HUDEP-2 (cell line): ENCODE data around the gene MEGF6.

Source experiments
- DNase-seq, 76 experiments: peaks; one replicate each; lab custom pipeline; 2025; ENCODE audit not compliant: unreplicated experiment in 76 of 76; lab: John Stamatoyannopoulos, UW

Gene MEGF6

GRCh38 chr1:3609769-3610526 is 1.4 kb downstream of the MEGF6 start:
- DNase-seq: no peak

DNA sequence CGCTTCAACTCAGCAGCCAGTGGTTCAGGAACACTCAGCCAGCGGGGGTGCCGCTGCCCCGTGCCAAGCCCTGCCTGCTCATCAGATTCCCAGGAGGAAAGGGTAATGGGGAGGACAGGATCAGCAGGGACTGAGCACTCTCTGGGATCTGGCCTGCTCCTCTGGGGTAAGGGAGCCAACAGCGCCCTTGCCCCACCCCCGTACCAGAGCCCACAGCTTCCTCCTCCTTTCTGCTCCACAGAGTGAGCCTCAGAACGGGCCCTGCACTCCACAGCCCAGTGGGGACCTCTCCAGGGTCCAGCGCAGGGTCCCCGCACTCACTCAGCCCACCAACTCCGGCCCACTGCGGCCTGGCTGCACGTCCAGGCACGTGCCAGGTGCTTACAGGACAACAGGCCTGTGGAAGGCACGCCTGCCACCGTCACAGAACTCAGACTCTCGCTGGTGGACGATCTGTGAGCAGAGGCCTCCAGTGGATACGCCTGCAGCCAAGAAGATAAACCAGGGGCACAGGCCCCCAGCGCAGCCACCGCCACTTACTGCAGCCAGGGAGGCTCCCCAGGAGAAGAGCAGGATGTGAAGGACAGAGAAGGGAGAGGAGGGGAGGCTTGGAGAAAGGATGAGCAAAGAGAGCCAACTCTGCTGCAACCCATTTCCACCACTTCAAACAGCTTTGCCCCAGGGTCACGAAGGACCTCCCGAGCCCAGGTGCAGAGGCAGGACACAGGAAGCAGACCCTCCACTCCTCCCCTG is 2.1 kb downstream of the MEGF6 start:
- DNase-seq: no peak

DNA sequence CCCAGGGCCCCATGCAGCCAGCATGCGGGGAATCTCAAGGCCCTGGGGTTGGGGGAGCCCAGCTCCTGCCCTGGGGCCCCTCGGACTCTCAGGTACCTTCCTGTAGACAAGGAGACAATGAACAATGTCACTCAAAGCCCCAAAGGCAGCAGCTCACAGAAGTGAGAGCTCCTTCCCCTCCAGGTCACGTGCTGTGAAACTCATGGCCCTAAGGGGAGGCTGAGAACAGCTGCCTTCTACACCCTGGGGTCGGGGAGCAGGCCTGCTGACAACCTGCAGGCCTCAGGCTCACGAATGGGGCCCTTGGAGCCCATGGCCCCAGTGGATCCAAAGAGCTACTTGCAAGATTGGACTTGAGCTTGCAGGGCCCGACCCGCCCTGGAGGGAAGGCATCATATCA is 3.2 kb downstream of the MEGF6 start:
- no peak for DNase-seq

- no peak for DNase-seq
These were observed 3.6 kb downstream of the MEGF6 start for GRCh38 chr1:3607703-3608065.

- no peak for DNase-seq
These were observed 4.3 kb downstream of the MEGF6 start for GRCh38 chr1:3606779-3607702.

GRCh38 chr1:3604997-3605823 is 6.1 kb downstream of the MEGF6 start:
- no peak for DNase-seq

GRCh38 chr1:3604468-3604974 is 6.8 kb downstream of the MEGF6 start:
- no peak for DNase-seq

- DNase-seq: no peak
These were observed 7.5 kb downstream of the MEGF6 start for GRCh38 chr1:3603571-3604467.

DNA sequence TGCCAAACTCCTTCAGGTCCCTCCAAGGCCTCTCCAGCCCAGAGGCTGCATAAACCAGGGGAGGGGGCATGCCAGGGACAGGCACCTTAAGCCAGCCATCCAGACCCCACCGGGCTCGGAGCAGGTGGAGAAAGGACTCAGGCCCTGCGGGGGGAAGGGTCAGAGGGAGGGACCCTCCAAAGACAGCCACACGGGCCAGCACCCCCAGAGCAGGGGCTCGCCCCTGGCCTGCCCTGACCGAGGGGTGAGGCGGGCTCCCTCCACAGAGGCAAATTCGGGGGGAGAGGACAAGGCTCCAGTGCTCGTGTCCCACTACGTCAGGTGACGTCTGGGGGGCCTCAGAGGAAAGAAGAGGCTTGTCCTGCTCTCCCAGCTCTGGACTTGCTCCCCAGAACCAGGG is 8.2 kb downstream of the MEGF6 start:
- DNase-seq: no peak

DNA sequence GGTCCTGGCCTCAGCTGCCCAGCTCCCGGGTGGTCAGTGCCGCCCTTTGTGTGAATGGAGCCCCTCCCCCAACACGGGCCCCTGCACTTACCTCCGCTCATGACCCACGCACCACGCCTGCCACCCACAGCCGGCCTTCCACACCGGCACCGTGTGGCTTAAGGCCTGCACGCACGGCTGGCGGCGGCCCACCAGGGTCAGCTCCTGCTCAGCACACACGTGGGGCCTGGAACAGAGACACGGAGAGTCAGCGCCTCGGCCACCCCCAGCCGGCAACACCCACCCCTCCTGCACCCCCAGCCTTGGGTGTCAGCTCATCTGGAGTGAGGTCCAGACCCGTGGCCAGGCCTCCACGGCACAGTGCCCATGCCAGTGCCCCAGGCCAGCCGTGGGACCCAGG is 8.9 kb downstream of the MEGF6 start:
- DNase-seq: no peak

GRCh38 chr1:3601743-3602142 is 9.6 kb downstream of the MEGF6 start:
- no peak for DNase-seq

- DNase-seq: no peak
These were observed 11.0 kb downstream of the MEGF6 start for GRCh38 chr1:3600354-3600753.

DNA sequence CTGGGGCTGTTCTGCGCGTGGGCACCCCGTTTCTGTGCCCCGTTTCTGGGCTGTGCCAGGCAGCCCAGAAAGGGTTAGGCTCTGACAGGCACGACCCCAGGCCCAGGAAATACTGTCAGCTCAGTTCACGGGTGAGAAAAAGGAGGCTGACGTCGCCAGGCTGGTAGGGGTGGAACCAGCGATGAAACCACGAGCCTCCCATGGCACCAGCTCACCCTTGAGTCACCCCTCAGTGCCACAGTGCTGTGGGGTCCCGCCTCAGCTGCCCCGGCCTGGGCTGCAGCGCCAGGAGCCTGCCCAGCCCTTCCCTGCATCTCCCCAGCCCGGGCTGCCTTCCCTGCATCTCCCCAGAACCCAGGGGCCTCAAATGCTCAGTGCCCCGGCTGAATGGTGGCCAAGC is 11.5 kb downstream of the MEGF6 start:
- DNase-seq: no peak

- DNase-seq: no peak
These were observed 12.0 kb downstream of the MEGF6 start for GRCh38 chr1:3599286-3599811.

- no peak for DNase-seq
These were observed 12.6 kb downstream of the MEGF6 start for GRCh38 chr1:3598522-3599285.

- DNase-seq: no peak
These were observed 13.2 kb downstream of the MEGF6 start for GRCh38 chr1:3598051-3598491.

- DNase-seq: no peak
These were observed 13.7 kb downstream of the MEGF6 start for GRCh38 chr1:3597599-3597964.
